Vein endothelial cell (primary cell): ENCODE data around the gene TEAD4. TPM values are rescaled to one million over a fixed set of nuclear protein-coding genes. Genes with fewer than 3 reads are reported as not detected.

Experiments
- small RNA-seq: library from RNA; depleted of rRNA; stranded (forward); fragments of <200 nt; gene quantifications from one replicate; pipeline ENCODE3, GENCODE V24; 2012
- total RNA-seq: library from RNA; depleted of rRNA; stranded (reverse); fragments of >200 nt; gene quantifications from 2 replicates; pipeline ENCODE4 v1.2.3, GENCODE V29; 2012

The TEAD4 gene
- total RNA-seq, result 43.1 and 49.4 TPM in 2 replicates

DNA sequence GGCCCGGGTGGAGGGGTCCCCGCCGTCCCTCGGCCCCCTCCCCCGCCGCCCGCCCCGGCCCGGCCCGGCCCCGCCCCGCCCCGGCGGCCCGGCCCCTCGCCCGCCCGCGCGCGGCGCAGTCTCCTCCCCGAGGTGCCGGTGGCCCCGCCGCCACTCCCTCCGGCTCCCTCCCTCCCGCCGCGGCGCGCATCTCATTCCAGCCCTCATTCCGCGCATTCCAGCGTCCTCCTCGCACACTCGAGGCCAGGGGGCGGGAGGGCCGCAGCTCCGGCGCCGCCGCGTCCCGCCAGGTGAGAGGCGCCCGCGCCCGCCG is at the start of gene TEAD4:
TSS of gene TEAD4 (plus strand) at position 206 of the 313 bp plus-strand sequence.

DNA sequence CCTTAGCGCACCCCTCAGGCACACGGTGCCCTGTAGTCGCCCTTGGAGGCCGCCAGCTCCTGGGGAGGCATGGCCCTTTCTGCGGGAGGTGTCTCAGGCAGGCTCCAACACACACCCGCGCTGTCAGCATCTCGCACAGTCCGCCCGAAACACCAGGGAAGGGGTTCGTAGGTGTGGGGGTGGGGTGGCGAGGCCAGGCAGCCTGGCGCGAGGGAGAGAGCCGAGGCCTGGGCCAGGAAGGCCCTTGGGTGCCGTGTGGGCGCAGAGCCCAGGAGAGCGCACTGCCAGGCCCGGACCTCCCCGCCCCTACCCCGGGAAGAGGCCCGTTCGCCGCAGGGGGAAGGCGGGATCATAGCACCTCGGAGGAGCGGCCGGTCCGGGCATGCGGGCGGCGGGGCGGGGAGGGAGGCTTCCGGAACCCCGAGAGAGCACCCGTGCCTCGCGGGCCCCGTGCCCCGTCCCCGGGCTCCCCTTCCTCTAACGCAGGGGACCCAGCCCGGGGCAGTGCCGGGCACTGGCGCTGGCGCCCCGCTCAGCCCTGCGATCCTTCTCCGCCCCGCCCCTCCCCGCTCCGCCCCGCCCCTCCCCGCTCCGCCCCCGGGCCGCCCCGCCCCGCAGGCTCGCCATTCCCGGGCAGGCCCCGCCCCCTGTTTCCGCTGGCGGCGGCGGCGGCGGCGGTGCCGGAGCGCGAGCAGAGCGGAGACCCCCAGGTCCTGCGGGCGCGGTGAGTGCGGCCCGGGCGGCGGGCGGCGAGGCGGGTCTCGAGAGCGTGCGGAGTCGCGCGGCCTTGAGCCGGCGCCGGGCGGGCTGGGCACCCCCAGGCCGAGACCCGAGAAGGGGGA is 117.8 kb downstream of the TEAD4 start, which contains the start of gene TSPAN9:
TSS of gene TSPAN9 (plus strand) at position 650 of the 842 bp plus-strand sequence. CDS start 123,815 bp downstream, outside the sequence.

Small RNAs within 50 kb of the gene (small RNA-seq; reads per million reads assigned to genes)
- gene RNU6-1315P, result 0.13 reads per million

Other genes starting within 250 kb of the TEAD4 start
- gene FKBP4, start 164.4 kb upstream of the TEAD4 start, total RNA-seq, result 45.7 and 49.3 TPM in 2 replicates
- 18.9 and 20.2 TPM in 2 replicates for gene ITFG2, start 146.7 kb upstream of the TEAD4 start, total RNA-seq
- gene NRIP2, start 124.4 kb upstream of the TEAD4 start, total RNA-seq, result not detected in 2 replicates
- not detected in 2 replicates for gene TEX52, start 102.4 kb upstream of the TEAD4 start, total RNA-seq
- 15.0 and 23.0 TPM in 2 replicates for gene FOXM1, start 82.2 kb upstream of the TEAD4 start, total RNA-seq
- gene RHNO1, start 82.2 kb upstream of the TEAD4 start, total RNA-seq, result 23.8 and 30.9 TPM in 2 replicates
- gene TULP3, start 68.5 kb upstream of the TEAD4 start, total RNA-seq, result 25.5 and 30.5 TPM in 2 replicates
- gene TSPAN9, start 118.0 kb downstream of the TEAD4 start, total RNA-seq, result 71.5 and 79.3 TPM in 2 replicates